GM10248 (cell line): ENCODE data around the gene YTHDC1.

Experiments used
- CTCF ChIA-PET: fragments of 300-600 bp; sonication (Branson Sonifier 250); formaldehyde crosslinking; extraction: SDS; loops from one replicate; lab custom pipeline; 2021; ENCODE audit warnings: antibody characterized with exemption; lab: Yijun Ruan, JAX
- POLR2A ChIA-PET: fragments of 350-650 bp; sonication (Branson Sonifier 250); formaldehyde crosslinking; extraction: SDS; loops from one replicate; lab custom pipeline; 2020; ENCODE audit warnings: antibody characterized with exemption; lab: Yijun Ruan, JAX
- DNase-seq: peaks from one replicate; pipeline ENCODE4 v3.0.0; 2012; ENCODE audit errors: extremely low spot score
- TF ChIP-seq, protein P1 (sequence below): IDR thresholded peaks from 2 replicates; pipeline ENCODE4 v1.5.1; 2012; ENCODE audit warnings: mild to moderate bottlenecking, low read depth; ENCODE audit errors: extremely low read depth, missing control alignments, control extremely low read depth

Gene YTHDC1

DNA sequence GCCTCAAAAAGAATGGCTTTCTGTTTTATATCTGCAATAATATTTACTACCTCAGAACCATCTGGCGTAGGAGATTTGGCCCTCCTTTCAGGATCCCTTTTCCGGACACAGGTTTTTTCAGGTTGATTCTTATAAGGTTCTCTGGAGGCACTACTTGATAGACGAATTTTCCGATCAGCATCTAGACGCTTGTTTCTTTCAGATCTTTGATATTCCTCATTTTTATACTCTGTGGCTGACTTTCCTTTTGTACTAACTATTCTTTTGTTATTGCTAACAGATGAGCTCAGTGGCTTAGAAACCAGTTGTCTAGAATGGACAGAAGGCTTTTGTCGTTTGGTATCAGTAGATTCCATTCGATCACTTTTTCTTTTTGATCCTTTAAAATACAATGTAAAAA is 12.4 kb downstream of the YTHDC1 start:
- CTCF ChIA-PET, result no interaction called here
- TF ChIP-seq, protein P1, sequence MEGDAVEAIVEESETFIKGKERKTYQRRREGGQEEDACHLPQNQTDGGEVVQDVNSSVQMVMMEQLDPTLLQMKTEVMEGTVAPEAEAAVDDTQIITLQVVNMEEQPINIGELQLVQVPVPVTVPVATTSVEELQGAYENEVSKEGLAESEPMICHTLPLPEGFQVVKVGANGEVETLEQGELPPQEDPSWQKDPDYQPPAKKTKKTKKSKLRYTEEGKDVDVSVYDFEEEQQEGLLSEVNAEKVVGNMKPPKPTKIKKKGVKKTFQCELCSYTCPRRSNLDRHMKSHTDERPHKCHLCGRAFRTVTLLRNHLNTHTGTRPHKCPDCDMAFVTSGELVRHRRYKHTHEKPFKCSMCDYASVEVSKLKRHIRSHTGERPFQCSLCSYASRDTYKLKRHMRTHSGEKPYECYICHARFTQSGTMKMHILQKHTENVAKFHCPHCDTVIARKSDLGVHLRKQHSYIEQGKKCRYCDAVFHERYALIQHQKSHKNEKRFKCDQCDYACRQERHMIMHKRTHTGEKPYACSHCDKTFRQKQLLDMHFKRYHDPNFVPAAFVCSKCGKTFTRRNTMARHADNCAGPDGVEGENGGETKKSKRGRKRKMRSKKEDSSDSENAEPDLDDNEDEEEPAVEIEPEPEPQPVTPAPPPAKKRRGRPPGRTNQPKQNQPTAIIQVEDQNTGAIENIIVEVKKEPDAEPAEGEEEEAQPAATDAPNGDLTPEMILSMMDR, result no peak
- DNase-seq, result no peak
- POLR2A ChIA-PET, result no interaction called here

DNA sequence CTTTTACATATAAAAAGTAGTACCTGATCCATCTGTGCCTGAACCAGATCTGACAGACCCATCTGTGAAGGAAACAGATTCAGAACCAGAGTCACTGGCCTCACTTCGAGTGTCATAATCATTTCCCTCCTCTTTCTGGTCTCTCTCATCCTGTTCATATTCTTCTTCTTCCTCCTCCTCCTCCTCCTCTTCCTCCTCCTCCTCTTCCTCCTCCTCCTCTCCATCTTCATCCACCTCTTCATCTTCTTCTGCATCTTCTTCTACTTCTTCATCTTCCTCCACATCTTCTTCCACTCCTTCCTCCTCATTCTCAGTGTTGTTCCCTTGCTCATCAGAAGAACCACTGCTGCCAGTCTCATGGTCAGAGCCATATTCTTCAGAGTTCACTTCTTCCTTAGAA is 12.9 kb downstream of the YTHDC1 start:
- TF ChIP-seq, protein P1, result no peak
- POLR2A ChIA-PET, result no interaction called here
- CTCF ChIA-PET, result no interaction called here
- no peak for DNase-seq

DNA sequence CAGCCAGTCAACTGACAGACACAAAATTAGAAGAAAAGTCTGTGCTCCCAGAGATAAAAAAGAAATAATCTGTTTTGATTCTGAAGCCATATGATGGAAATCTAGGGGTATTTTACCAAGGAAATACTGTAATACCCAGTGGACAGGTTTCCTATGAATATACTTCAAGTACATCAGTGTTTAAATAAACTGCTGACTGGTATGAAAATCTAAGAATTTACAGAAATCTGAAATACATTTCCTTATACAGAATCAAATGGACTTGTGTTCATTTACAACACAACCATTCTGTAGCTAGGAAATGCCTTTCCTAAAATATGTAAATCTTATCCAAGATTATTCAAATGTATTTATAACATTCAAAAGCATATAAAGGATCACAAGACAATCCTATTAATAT is 13.4 kb downstream of the YTHDC1 start:
- DNase-seq, result no peak
- TF ChIP-seq, protein P1, result no peak
- ChIA-PET POLR2A (no interaction called here), CTCF (no interaction called here)

DNA sequence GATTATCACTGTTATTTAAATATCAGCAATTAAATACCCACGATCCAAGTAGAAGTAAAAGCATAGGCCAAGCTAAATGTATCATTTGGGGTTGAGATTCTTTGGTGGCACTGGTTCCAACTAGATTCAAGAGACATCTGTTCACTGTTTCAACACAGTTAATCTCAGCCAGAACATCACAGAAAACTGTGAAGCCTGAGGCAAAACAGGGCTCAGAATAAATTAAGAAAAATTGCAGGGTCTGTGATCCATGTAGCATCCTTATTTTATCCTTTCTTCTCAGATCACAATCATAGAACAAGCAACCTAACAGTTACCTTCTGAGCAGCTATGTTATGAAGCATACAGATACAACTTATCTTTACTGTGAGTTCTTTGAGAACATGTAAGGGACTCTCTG is 23.7 kb downstream of the YTHDC1 start:
- TF ChIP-seq, protein P1, result no peak
- no peak for DNase-seq
- POLR2A ChIA-PET, result no interaction called here
- CTCF ChIA-PET, result no interaction called here

DNA sequence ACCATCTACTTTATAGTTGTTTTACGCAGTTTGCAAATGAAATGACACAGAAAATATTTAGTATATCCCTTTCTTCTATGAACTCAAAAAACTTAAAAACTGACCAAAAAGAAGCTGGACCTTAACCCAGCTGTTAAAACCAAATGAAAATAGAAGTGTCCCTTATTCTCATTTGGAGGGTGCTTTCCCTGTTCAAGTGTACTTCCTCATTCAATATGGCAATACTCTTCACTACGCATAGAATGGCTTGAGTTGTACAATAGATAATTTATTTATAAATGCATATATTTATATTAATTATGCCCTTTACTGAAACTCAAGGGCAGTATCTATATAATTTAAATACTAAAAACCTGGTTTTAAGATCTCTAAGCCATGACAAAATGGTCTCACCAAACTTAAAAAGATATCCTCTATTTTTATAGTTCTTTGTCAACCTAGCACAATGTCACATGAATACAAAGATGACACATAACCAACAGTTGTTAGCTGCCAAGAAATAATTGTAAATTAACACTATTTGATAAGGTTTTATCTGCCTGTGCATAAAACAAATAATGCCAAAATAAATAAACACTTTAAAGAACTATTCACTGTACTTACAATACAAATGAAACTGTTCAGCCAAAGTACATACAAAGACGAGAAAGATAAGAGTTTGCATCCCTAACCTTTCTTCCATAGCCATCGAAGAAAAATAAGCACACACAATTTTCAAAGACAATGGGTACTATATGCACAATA is 25.2 kb downstream of the YTHDC1 start:
- TF ChIP-seq, protein P1, result no peak
- DNase-seq, result no peak
- POLR2A ChIA-PET, result no interaction called here
- CTCF ChIA-PET, result interaction anchor here (1.7 kb wide), 1 partner anchor 20 kb away, joined by 4 read pairs; no protein-coding TSS in a partner anchor

DNA sequence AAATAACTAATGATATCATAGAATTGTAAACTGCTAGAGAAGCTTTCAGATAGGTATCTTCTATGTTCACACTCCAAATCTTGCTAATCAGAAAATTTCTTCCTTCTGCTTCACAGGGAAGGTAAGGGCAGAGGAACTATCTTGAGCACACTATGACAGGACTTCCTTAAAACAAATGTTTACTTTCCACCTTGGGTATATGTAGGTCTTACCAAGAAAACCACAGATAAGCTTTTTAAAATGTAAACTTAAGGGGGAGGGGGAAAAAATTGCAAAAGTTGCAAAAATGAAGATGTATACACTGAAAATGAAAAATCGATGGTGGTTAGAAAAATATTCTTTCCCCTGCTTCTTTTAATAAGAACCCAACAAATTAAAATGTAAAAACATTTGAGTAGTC is 30.9 kb downstream of the YTHDC1 start:
- ChIA-PET POLR2A (no interaction called here), CTCF (no interaction called here)
- TF ChIP-seq, protein P1, result no peak

More for the DNA sequence above, 30.9 kb downstream of the YTHDC1 start:
- DNase-seq, result no peak
